NCI-H2107 treated with DMSO at 0.1 percent for 48 hours (cell line): Measurements from ENCODE around the gene ZNF576.
"Not testable (repeated sequence)": the region's sequence is repeated elsewhere in the genome, so short reads cannot be mapped to it uniquely, and the experiment has no call there.

Source experiments
- DNase-seq: peaks from one replicate; lab custom pipeline; 2025; ENCODE audit not compliant: unreplicated experiment; lab: John Stamatoyannopoulos, UW

ZNF576 gene

DNA sequence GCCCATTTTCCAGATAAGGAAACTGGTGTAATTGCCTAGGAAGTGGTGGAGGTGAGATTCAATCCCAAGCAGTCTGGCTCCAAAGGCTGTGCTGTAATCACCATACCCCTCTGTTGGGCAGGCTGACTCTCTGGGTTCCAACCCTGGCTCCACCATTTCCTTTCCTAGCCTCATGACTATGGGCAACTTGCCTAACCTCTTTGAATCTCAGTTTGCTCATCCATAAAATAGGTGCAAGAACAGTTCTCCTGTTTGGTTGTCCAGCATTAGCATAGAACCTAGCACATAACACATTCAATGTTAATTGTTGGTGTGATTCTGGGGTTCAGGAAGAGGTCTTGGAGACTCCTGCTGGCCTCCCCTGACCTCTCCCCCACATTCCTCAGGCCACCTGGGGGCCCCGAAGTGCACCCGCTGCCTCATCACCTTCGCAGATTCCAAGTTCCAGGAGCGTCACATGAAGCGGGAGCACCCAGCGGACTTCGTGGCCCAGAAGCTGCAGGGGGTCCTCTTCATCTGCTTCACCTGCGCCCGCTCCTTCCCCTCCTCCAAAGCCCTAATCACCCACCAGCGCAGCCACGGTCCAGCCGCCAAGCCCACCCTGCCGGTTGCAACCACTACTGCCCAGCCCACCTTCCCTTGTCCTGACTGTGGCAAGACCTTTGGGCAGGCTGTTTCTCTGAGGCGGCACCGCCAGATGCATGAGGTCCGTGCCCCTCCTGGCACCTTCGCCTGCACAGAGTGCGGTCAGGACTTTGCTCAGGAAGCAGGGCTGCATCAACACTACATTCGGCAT lies 2.2 kb downstream of the ZNF576 start:
- no peak for DNase-seq

DNA sequence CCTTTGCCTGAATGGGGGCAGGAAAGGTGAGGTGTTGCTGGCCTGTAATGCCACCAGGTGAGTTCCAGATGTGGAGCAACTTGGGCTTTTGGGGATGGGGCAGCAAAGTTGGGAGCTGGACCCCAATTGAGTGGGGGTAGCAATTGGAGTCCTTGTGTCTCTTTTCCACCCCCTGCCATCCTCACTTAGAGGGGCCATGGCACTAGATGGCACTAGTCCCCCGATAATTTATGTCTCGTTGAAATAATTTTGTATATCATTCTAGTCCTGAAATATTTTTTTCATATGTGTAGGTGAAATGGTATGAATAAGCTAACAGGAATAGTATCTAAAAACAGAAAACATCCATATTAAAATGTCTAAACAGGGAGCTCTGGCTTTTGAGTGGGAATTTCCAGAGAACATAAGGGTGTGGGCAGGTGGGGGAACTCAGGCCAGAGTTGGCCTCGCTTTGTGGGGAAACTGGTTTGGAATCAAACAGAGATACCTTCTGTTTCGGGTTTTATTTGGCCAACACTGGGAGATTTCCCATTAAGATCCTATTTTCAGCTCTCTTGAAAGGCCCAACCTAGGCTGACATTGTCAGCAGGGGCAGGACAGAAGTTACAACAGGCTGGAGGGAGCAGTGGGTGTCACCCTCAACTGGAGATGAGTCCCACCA lies 3.4 kb downstream of the ZNF576 start:
- DNase-seq, result no peak

DNA sequence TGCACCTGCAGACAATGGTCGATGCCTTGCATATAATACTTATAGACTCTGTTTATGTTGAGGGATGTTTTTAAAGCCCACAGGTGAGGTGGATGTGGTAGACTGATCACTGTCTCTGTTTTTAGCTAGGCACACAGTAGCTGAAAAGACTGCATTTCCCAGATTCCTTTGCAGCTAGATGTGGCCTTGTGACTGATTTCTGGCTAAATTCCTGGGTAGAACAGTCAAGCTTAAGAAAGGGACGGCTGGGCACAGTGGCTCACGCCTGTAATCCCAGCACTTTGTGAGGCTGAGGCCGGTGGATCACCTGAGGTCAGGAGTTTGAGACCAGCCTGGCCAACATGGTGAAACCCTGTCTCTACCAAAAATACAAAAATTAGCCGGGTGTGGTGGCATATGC lies 3.9 kb downstream of the ZNF576 start:
- DNase-seq, result not testable (repeated sequence)

DNA sequence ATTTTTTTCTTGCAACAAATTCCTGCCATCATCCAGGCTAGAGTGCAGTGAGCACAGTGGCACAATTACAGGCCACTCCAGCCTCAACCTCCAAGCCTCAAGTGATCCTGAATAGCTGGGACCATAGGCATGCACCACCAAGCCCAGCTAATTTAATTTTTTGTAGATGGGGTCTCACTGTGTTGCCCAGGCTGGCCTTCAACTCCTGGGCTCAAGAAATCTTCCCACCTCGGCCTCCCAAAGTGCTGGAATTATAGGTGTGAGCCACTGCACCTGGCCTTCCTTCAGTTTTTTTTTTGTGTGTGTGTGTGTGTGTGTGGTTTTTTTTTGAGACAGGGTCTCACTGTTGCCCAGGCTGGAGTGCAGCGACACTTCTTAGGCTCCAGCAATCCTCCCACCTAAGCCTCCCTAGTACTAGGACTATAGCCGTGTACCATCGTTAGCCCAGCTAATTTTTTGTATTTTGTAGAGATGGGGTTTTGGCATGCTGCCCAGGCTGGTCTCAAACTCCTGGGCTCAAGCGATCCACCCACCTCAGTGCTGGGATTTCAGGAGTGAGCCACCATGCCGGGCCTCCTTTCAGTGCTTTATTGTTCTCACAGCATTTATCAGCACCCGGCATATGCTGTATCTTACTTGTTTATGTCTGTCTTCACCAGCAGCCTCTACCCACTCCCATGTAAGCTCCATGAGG lies 9.6 kb downstream of the ZNF576 start:
- DNase-seq, result peak; percentile 7

DNA sequence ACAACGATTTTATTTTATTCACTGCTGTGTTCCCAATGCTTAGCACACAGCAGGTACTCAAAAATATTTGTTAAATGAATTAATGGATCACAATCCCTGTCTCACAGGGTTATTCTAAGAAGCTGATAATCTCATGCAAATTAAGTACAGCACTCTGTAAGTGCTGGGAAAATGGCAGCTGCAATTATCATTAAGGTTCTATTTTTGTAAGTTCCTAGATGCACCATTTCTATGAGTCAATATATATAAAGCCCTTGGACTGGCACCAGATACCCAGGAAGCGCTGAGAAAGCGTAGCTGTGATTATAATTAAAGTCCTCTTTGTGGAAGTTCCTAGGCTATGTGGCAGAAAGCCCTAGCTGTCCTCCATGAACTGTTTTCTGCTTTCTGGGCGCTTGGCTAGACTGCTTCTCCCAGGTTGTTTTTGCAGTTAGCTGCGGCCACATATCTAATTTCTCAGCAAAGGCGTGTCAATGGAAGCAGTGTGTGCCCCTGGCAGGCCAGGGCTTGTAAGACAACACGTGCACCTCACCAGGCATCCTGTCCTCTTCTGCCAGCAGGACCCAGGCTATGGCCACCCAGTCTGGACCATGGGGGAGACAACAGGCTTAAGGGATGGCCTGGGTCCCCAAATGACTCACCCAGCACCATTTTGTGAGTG lies 10.3 kb downstream of the ZNF576 start:
- DNase-seq, result peak; percentile 4

DNA sequence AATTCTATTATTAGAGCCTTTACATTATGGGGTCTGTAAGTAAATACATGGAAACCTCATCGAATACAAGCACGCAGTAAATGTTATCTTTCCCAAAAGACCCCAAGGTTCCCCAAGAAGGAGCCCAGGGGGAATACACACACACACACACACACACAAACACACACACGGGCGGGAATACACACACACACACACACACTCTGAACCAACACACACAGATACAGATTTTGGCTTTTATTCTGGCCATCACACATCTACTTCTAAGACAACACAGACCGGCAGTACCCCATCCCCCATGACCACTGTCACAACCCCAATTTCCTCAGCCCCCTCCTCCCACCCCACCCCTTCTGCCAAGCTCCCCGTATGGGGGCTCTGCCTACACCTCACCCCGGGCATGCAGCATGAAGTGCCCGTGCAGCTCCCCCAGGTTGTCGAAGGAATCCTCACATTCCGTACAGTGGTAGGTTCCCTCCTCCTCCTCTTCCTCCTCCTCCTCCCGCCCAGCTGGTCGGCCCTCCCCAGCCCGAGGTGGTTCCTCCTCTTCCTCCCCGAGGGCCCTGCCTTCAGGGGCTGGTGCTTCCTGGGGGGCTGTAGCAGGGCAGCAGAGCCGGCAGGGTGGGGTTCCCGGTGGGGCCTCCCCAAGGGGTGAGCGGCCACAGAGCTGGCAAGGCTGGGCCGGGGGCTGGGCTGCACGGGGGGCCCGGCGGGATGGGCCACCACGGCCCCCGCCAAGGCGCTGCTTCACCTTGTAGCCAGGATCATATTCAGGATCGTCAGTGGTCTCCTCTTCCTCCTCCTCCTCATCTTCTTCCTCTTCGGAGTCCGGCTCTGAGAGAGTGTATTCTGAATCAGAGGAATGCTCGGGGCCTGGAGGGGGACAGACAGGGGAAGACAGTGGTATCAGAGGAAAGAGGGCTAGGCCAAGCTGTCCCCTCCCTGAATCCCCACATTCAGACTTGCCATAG lies 11.1 kb downstream of the ZNF576 start:
- no peak for DNase-seq

DNA sequence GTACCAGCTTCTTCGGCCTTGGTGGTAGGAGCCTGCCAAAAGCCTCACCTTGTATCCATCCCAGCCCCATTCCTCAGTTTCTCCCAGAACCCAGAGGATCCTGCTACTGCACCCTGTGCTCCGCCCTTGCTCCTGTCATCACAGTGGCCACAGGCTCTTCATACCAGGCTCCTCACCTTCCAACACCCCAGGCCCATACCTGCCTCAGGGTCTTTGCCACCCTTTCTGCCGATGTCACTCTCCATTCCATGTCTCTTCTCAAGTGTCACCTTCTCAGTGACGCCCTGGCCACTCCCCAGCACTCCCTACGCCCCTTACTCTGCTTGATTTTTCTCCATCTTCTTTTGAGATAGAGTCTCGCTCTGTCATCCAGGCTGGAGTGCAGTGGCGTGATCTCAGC lies 13.5 kb downstream of the ZNF576 start:
- no peak for DNase-seq

DNA sequence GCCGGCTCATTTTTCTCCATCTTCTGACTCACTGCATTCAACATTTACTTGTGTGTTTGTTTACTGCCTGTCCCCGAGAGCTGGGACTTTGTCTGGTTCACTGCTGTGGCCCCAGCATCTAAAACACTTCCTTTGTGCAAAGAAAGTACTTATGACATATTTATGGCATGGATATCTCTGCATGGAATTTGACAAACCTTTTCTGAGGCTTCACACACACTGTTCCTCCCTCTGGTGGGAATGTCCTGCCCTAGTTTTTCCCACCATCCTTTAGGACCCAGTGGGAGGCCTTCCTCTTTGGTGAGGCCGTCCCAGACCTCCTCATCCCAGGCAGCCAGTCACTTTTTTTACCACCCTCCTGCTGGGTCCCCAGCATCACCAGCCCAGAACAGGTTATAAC lies 14.1 kb downstream of the ZNF576 start:
- DNase-seq, result no peak

DNA sequence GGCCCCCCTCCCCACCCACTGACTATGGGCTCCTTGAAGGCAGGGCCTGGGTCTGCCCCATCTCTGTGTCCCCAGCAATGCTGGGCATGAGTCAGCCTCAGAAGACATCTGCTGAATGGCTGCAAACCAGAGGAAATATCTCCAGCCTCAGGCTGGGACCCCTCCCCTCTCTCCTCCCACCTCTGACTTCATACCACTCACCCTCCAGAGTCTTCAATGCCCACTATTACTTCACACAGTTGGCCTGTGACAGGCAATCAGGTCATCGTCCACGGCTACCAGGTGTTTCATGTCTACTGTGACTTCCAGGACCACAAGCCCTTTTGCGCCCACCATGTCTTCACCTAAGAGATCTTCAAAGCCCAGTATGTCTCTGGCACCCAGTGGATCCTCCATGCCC lies 15.4 kb downstream of the ZNF576 start, which contains the start of gene SRRM5:
TSS of gene SRRM5 (plus strand) at position 301 of the 400 bp plus-strand sequence. CDS start at position 335, 34 bp downstream.
- DNase-seq, result no peak

DNA sequence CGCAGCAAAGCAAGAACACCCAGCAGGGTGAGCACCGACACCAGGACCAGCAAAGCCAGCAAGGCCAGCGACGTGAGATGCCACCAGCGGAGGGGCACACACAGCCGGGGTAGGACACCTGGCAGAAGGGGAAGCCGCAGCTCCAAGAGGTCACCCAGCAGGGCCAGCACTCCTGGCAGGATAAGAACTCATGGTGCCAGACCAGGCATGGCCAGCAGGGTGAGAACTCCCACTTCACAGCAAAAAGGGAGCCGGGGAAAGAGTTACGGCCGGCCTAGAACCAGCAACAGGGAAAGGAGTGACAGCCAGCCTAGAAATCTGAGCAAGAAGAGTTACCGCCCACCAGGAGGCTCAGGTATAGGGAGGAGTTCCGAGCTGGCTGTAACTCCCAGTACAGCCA lies 16.0 kb downstream of the ZNF576 start:
- no peak for DNase-seq

DNA sequence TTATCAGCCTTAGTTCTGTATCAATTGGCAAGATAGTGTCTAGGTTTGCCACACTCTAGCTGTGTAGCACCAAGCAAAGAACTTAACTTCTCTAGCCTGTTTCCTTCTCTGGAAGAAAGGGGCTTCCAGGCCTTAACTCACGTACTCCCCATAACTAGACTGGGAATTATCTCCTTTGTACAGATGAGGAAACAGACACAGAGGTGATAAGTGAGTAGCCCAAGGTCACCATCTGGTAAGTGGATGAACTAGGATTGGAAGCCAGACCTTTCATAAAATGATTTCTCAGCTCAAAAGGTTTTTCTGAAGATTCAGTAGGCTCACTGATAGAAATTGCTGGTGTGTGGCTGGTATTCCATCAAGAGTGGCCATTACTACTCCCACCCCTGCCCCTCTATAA lies 19.9 kb downstream of the ZNF576 start:
- DNase-seq, result no peak

DNA sequence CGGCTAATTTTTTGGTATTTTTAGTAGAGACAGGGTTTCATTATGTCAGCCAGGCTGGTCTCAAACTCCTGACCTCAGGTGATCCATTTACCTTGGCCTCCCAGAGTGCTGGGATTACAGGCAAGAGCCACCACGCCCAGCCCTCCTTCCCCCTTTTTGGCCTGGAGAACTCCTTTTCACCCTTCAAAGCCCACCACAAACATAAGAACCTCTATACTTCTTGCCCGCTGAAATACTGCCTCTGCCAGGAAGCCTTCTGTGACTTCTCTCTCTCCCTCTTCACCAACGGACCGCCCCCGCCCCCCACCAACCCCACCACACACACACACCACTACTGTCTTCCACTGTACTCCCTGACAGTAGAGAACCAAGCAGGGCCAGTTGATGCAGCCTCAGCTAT lies 20.6 kb downstream of the ZNF576 start:
- no peak for DNase-seq

DNA sequence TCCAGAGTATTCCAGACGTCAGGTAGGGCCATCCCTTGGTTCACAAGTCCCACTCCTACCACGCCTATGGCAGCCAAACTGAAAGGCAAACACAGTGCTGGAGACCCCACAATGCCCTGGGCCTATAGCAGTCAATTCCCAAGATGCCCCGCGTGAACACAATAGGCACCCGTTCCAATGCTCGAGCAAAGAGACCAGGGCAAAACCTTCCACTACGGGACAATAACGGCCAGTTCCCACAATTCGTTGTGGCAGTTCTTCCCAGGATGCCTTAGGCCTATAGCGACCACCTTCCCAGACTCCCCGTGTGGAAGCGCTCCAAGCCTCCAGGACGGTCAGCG lies 22.5 kb downstream of the ZNF576 start:
- peak; percentile 37 for DNase-seq

DNA sequence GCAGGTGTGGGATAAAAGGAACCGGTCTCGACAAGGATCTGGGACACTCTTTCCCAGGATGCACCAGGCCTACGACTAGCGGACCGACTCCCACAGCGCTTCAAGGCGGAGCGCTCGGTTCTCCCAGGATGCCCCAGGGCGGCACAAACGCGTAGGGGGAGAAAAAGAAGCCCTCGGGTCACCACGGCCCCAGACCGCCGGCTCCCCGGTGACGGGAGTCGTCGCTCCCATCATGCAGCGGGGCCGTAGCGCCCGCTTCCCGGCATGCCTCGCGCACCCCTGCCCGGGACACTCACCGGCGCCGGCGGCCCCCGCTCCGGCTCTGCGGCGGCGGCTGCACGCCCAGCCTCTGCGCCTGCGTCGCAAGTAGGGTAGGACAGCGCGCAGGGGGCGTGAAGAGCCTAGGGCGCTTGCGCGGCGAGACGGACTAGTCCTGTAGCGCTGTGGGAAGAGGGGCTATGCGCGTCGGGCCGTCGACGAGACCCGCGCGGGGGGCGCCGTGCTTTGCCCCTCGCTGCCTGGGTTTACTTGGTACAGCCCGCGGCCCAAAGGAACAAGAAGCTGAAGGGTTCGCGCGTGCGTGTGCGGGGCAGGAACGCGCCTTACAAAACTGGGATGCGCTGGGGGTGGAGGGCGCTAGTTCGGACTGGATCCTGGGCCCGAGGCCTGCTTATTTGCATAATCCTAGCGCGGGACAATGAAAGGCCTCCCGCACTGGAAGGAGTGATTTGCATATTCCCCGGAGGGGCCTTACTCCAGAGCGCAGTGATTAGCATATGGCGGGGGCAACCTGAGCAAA lies 23.1 kb downstream of the ZNF576 start, which contains the start of gene ZNF428:
TSS of gene ZNF428 (minus strand) at position 368 of the 799 bp plus-strand sequence. CDS start 5,325 bp downstream, outside the sequence.
- peak; percentile 89 for DNase-seq

DNA sequence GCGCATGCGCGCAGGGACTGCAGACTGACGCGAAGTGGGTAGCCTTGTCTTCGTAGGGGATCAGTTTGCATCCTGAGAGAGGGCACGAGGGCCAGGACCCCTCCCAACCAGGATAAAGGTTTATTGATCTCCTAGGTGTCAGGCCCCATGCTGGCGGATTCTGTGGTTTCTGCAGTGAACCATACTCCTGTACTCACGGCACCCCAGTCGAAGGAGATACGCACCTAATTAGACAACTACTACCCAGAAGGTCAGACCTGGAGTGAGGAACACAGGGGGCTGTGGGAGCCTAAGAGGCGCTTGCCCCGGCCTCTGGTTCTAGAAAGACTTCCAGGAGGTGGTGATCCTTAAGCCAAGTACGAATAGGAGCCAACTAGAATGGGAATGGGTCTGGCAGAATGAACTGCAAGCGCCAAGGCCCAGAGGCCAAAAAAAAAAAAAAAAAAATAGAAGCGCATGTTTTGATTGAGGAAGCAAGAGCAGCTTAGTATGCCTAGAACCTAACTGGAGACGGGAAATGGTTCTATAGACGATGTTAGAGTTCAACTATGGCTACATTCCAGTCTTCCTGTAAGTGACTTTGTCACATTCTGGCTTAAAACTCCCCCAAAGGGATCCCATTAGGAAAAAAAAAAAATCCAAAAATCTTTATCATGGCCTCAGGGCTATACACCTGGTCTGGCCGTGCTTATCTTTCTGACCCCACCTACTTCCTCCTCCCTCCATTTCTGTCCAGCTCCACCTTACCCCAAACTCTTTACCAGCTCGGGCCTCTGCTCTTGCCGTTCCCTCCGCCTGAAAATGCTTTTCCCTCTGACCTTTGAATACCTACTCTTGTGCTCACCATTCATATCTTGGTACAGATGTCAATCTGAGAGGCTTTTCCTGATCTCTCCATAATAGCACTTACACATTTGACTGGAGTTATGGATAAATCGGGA lies 23.9 kb downstream of the ZNF576 start:
- no peak for DNase-seq

DNA sequence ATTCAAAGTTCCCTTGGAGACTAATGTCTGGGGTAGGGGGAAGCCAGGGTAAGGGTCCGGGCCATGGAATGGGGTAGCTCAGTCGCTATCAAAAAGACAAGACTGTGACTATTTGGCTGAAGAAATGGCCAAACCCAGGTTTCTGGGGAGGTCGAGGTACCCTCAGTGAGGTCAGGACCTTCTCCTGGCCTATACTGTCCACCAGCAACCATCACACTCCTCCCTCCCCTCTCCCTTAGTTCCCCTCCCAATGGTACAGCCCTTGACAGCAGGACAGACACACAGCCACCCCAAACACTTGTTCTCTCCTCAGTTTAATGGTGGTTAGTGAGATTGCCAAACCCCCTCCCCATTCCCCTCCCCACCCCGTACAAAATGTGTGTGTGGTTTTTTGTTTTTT lies 25.7 kb downstream of the ZNF576 start:
- DNase-seq, result no peak

DNA sequence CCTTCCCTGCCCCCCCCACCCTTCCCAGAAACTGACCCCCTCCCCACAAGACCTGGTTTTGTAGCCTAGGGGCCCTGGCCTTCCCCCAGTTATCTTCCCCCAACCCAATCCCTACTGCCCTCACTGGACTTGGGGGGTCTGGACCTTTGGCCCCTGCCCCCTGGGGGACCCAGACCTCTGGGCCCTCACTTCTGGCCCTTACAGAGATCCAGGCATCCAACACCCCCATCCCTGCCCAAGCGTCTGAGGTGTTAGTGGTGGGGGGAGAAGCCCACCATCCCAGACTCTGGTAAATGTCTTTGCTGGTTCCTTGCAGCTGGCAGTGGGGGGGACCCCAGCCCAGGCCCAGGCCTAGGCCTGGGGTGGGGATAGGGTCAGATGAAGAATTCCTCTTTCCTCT lies 26.6 kb downstream of the ZNF576 start:
- DNase-seq, result no peak

DNA sequence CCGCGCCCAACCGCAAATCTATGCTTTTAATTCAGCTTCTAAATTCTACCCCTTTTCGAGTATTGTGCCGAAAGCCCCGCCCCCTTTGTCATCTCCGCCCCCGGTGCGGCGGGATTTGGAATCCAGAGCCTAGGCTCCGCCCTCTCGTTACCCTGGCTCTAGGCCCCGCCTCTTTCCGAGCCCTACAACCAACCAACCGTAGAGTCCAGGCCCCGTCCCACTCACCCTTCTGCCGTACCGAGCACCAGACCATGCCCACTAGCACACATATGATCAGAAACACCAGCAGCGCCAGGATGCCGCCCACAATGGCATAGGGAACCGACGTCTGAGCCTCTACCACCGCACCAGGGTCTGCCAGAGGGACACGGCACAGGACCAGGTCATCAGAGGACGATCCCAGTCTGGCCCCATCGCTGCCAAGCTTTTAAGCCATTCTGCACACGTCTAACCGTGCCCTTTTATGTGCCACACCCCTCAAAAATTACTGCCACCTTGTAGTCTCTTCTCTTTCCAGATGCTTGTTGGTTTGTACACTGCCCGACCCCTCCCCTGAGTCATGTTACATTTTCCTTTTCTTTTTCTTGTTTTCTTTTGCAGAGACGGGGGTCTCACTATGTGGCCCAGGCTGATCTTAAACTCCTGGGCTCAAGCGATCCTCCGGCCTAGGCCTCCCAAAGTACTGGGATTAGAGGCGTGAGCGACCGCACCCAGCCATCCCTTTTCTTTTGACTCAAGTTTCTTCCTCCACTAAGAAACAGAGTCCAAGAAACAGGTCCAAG lies 27.7 kb downstream of the ZNF576 start:
- DNase-seq, result no peak
